ENCODE results near the gene ADARB1.

DNA sequence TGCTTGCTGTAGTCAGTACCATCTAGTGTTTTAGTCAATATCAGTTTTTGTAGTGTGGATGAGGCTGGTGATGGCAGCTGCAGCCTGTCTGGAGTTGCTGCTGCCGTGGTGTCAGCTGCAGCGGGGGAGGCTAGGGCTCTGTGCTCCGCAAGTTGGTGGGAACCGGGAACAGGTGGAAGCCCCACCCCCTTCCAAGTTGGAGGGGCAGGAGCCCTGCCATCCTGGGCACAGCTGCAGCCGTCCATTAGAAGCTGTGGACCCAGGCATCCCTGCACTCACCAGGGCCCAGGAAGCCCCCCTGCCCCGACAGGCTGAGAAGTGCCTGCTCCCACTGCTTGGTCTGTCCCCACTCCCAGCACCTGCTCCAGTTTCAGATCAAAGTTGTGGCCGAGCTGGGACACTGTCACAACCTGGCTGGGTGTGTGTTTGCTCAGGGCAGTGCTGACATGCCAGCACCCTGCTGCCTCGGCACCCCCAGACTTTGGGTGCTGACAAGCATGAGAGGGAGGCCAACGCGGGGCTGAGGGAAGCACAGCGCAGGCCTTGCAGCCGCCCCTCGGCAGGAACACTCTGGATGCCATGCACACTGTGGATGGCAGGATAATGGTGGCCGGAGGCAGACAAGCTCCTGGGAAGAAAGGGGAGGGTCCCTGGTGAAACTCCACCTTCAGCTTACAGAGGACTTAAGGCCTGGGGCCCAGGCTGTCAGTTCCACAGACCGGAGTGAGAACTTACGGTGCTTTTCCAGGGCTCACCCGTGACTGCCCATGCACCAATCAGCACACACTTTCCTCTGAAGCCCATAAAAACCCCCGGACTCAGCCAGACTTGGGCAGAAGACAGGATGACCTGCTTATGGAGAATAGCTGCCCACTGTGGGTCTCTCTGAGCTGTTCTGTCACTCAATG, 86.9 kb downstream of the ADARB1 start:
- TF ChIP-seq, protein P1, sequence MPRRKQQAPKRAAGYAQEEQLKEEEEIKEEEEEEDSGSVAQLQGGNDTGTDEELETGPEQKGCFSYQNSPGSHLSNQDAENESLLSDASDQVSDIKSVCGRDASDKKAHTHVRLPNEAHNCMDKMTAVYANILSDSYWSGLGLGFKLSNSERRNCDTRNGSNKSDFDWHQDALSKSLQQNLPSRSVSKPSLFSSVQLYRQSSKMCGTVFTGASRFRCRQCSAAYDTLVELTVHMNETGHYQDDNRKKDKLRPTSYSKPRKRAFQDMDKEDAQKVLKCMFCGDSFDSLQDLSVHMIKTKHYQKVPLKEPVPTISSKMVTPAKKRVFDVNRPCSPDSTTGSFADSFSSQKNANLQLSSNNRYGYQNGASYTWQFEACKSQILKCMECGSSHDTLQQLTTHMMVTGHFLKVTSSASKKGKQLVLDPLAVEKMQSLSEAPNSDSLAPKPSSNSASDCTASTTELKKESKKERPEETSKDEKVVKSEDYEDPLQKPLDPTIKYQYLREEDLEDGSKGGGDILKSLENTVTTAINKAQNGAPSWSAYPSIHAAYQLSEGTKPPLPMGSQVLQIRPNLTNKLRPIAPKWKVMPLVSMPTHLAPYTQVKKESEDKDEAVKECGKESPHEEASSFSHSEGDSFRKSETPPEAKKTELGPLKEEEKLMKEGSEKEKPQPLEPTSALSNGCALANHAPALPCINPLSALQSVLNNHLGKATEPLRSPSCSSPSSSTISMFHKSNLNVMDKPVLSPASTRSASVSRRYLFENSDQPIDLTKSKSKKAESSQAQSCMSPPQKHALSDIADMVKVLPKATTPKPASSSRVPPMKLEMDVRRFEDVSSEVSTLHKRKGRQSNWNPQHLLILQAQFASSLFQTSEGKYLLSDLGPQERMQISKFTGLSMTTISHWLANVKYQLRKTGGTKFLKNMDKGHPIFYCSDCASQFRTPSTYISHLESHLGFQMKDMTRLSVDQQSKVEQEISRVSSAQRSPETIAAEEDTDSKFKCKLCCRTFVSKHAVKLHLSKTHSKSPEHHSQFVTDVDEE (CRISPR knock-in tag; IDR thresholded peaks at IDR 0.05): no peak
- TF ChIP-seq OSR1 (CRISPR knock-in tag; IDR thresholded peaks at IDR 0.05) (no peak), RARB (CRISPR knock-in tag; IDR thresholded peaks at IDR 0.05) (no peak), ARNTL (CRISPR knock-in tag; IDR thresholded peaks at IDR 0.05; ENCODE audit: borderline replicate concordance, low read depth) (no peak), TOX (CRISPR knock-in tag; IDR thresholded peaks at IDR 0.05; ENCODE audit: borderline replicate concordance) (no peak), PPARA (CRISPR knock-in tag; IDR thresholded peaks at IDR 0.05; ENCODE audit: borderline replicate concordance) (no peak), GLIS3 (CRISPR knock-in tag; IDR thresholded peaks at IDR 0.05) (no peak), ZNF8 (CRISPR knock-in tag; IDR thresholded peaks at IDR 0.05) (no peak)
- TF ChIP-seq, protein P2, sequence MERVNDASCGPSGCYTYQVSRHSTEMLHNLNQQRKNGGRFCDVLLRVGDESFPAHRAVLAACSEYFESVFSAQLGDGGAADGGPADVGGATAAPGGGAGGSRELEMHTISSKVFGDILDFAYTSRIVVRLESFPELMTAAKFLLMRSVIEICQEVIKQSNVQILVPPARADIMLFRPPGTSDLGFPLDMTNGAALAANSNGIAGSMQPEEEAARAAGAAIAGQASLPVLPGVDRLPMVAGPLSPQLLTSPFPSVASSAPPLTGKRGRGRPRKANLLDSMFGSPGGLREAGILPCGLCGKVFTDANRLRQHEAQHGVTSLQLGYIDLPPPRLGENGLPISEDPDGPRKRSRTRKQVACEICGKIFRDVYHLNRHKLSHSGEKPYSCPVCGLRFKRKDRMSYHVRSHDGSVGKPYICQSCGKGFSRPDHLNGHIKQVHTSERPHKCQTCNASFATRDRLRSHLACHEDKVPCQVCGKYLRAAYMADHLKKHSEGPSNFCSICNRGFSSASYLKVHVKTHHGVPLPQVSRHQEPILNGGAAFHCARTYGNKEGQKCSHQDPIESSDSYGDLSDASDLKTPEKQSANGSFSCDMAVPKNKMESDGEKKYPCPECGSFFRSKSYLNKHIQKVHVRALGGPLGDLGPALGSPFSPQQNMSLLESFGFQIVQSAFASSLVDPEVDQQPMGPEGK (CRISPR knock-in tag; IDR thresholded peaks at IDR 0.05; ENCODE audit: borderline replicate concordance): no peak
